SK-N-SH (cell line): ENCODE data around the gene UBE2I.

Experiments used
- CHD2 ChIP-seq: fragments of 150-350 bp; IDR thresholded peaks from 2 replicates; pipeline ENCODE4 v1.6.1; 2018; ENCODE audit warnings: low read length; ENCODE audit not compliant: partially characterized antibody
- CTCF ChIP-seq: fragments of 200-600 bp; sonication (generic); IDR thresholded peaks from 2 replicates; pipeline ENCODE4 v1.6.1; 2017; ENCODE audit warnings: antibody characterized with exemption, mild to moderate bottlenecking, moderate library complexity
- ELF1 ChIP-seq: IDR thresholded peaks from 2 replicates; pipeline ENCODE4 v1.4.0; 2012
- EZH2phosphoT487 ChIP-seq: fragments of 200-600 bp; sonication (generic); IDR thresholded peaks from 2 replicates; pipeline ENCODE4 v1.6.1; 2017; ENCODE audit warnings: low read depth, mixed run types, mild to moderate bottlenecking, antibody characterized with exemption, moderate library complexity, borderline replicate concordance
- FOSL2 ChIP-seq: IDR thresholded peaks from 2 replicates; pipeline ENCODE4 v1.4.0; 2012; ENCODE audit warnings: low read depth, mild to moderate bottlenecking, moderate library complexity, borderline replicate concordance
- FOXJ3 ChIP-seq: sonication (generic); formaldehyde crosslinking; IDR thresholded peaks from 2 replicates; pipeline ENCODE4 v1.5.1; 2020; ENCODE audit warnings: mild to moderate bottlenecking, missing genetic modification reagents
- GABPA ChIP-seq: IDR thresholded peaks from 2 replicates; pipeline ENCODE4 v1.4.0; 2012; ENCODE audit warnings: low read depth, mild to moderate bottlenecking
- NFIC ChIP-seq: IDR thresholded peaks from 2 replicates; pipeline ENCODE4 v1.4.0; 2012; ENCODE audit warnings: borderline replicate concordance
- PBX3 ChIP-seq: IDR thresholded peaks from 2 replicates; pipeline ENCODE4; 2012
- POLR2AphosphoS5 ChIP-seq: IDR thresholded peaks from 2 replicates; pipeline ENCODE4 v1.6.1; 2012; ENCODE audit warnings: low read depth, low read length
- USF2 ChIP-seq: fragments of 150-350 bp; IDR thresholded peaks from 2 replicates; pipeline ENCODE4 v1.6.1; 2017; ENCODE audit warnings: antibody characterized with exemption, low read length, low read depth, borderline replicate concordance

GRCh38 chr16:1272453-1273198, 36.8 kb upstream of the UBE2I start:
- TF ChIP-seq CTCF, result no peak
- no peak for TF ChIP-seq CHD2
- TF ChIP-seq GABPA, result no peak
- TF ChIP-seq ELF1, result no peak
- no peak for TF ChIP-seq USF2
- no peak for TF ChIP-seq EZH2phosphoT487
- no peak for TF ChIP-seq PBX3
- TF ChIP-seq NFIC, result no peak
- no peak for TF ChIP-seq FOXJ3
- TF ChIP-seq FOSL2, result no peak
- no peak for TF ChIP-seq POLR2AphosphoS5
